ENCODE measurements around the gene SCGB1D1. TPM values are rescaled to one million over a fixed set of nuclear protein-coding genes. Genes with fewer than 3 reads are reported as not detected.

Gene SCGB1D1
- total and polyA plus RNA-seq, 12 donors, result not detected

DNA sequence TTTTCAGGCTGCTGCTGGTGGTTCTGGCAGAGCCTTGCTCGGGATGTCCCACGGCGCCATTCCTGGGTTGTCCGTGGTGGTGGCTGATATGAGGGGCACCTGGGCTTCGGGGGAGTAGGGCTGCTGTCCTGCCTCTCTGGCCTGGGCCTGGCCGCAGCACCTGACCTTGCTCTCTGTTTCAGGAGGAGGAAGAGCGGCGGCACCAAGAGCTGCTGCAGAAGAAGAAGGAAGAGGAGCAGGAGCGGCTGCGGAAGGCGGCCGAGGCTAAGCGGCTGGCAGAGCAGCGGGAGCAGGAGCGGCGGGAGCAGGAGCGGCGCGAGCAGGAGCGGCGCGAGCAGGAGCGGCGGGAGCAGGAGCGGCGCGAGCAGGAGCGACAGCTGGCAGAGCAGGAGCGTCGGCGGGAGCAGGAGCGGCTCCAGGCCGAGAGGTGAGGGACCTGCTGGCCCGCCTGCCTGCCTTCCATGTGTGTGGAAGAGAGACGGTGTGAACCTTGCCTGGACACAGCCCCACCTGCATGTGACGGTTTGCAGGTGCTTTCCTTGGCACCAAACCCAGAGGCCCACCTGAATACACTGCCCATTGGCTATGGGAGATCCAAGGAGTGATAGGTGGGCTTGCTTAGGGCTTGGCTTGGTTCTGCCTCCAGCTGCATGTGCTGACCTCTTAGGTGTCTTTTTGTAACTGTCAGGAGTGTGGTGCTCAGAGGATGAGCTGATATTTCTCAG is 43.4 kb upstream of the SCGB1D1 start:
- intact Hi-C loops (cut with DNase I), result no loop called here
- DNase-seq (no peak), ATAC-seq (no peak)
- Histone ChIP-seq H3K27ac (no peak overlapping the region), H3K4me3 (no peak overlapping the region), H3K4me1 (peaks cover 0 to 5% (median 0%) of the 10 kb centered on the region in 9 donors), H3K27me3 (no peaks in the 10 kb centered on the region), H3K9me3 (no peaks in the 10 kb centered on the region), H3K36me3 (peaks cover 0 to 99% (median 27%) of the 10 kb centered on the region in 9 donors)
- 94 to 97% methylated on average over 36 of the region's 36 CpGs for WGBS, 2 donors
- no peak for TF ChIP-seq CTCF (IDR thresholded peaks at IDR 0.05)

DNA sequence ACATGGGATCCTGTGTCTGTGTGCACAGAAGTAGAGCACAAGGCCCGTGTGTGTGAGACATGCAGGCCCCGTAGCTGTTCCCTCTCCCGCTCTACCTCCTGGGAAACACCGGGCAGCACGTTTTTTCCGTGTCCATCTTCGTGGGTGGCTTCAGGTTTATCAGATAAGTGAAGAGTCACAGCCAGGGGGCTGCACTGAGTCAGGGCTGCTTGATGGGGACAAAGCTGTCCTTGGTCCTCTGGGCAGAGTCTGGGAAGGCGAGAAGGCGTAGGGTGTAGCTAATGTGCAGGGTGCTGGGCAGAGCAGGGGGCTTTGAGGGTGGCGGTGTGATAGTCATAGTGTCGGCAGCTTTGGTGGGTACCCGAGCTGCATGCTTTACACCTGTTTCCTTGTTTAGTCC is 42.5 kb upstream of the SCGB1D1 start:
- H3K4me3 ChIP-seq, result no peak overlapping the region
- H3K27ac ChIP-seq, result no peak overlapping the region
- no peaks in the 10 kb centered on the region for H3K27me3 ChIP-seq
- whole genome bisulfite sequencing, 2 donors, result 91 to 92% methylated on average over 12 of the region's 12 CpGs
- TF ChIP-seq CTCF (IDR thresholded peaks at IDR 0.05), result peak in 1 of 9 donors; percentile 11
- no peak for DNase-seq
- peaks cover 0 to 100% (median 26%) of the 10 kb centered on the region in 9 donors for H3K36me3 ChIP-seq
- peaks cover 0 to 11% (median under 1%) of the 10 kb centered on the region in 9 donors for H3K4me1 ChIP-seq
- intact Hi-C loops (cut with DNase I), result no loop called here
- ATAC-seq, result no peak
- H3K9me3 ChIP-seq, result no peaks in the 10 kb centered on the region

GRCh38 chr11:62148271-62148980 is 41.6 kb upstream of the SCGB1D1 start:
- no peaks in the 10 kb centered on the region for H3K9me3 ChIP-seq
- 83 to 88% methylated on average over 10 of the region's 10 CpGs for WGBS, 2 donors
- peaks cover 0 to 19% (median 0%) of the 10 kb centered on the region in 9 donors for H3K4me1 ChIP-seq
- H3K4me3 ChIP-seq, result no peak overlapping the region
- H3K36me3 ChIP-seq, result peaks cover 0 to 95% (median 26%) of the 10 kb centered on the region in 9 donors
- H3K27me3 ChIP-seq, result no peaks in the 10 kb centered on the region
- ATAC-seq, result no peak
- DNase-seq, result no peak
- no peak overlapping the region for H3K27ac ChIP-seq
- no peak for TF ChIP-seq CTCF (IDR thresholded peaks at IDR 0.05)
- intact Hi-C loops (cut with DNase I), result no loop called here

DNA sequence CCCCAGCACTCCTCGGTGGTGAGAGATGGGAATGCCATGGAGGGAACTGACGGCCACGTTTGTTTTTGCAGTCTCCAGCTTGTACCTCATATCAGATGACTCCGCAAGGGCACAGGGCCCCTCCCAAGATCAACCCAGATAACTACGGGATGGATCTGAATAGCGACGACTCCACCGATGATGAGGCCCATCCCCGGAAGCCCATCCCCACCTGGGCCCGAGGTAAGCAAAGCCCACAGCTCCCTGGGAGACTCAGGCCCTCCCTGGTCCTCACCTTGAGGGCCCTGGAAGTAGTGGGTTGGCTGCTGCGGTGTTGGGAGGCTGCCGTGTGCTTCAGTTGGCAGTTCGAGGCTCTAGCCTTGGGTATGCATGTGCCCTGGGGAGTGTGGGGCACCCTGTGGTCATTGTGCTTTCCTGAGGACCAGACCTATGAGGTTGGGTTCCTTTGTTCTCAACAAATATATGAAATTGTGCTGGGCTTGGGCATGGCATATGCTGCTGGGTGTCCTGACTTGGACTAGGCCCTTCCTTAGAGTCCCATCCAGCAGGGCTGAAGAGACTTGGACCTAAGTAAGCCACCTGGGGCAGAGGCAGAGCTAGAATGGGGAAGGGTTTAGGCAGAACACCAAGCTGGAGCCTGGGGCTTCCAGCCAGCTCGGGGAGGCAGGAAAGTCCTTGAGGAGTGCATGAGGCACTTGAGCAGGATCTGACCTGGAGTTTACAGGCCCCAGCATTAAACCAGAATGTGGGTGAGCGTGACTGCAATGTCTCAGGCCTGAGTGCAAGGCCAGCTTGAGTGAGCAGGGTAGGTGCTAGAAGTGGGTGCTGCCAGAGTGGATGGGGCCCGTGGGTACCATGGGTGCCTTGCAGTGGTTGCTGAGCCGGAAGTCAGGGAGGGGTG is 39.8 kb upstream of the SCGB1D1 start:
- intact Hi-C loops (cut with DNase I), result no loop called here
- no peak for TF ChIP-seq CTCF (IDR thresholded peaks at IDR 0.05)
- ATAC-seq, result peak in 3 of 8 donors; percentile 15 to 38 (median 19)
- peaks cover 0 to 20% (median 0%) of the 10 kb centered on the region in 9 donors for H3K4me1 ChIP-seq
- H3K27me3 ChIP-seq, result no peaks in the 10 kb centered on the region
- H3K9me3 ChIP-seq, result no peaks in the 10 kb centered on the region
- no peak overlapping the region for H3K4me3 ChIP-seq
- H3K27ac ChIP-seq, result no peak overlapping the region
- WGBS, 2 donors, result 93 to 94% methylated on average over 17 of the region's 17 CpGs
- no peak for DNase-seq
- H3K36me3 ChIP-seq, result peaks cover 0 to 76% (median 26%) of the 10 kb centered on the region in 9 donors

All from heart right ventricle (tissue), 16 donors.